ENCODE measurements around the gene FDXR. TPM values are rescaled to one million over a fixed set of nuclear protein-coding genes. Genes with fewer than 3 reads are reported as not detected.
"Not testable (repeated sequence)": the region's sequence is repeated elsewhere in the genome, so short reads cannot be mapped to it uniquely, and the experiment has no call there.

Gene FDXR, protein sequence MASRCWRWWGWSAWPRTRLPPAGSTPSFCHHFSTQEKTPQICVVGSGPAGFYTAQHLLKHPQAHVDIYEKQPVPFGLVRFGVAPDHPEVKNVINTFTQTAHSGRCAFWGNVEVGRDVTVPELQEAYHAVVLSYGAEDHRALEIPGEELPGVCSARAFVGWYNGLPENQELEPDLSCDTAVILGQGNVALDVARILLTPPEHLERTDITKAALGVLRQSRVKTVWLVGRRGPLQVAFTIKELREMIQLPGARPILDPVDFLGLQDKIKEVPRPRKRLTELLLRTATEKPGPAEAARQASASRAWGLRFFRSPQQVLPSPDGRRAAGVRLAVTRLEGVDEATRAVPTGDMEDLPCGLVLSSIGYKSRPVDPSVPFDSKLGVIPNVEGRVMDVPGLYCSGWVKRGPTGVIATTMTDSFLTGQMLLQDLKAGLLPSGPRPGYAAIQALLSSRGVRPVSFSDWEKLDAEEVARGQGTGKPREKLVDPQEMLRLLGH
- total RNA-seq, result 21.6 and 40.1 TPM in 2 replicates

DNA sequence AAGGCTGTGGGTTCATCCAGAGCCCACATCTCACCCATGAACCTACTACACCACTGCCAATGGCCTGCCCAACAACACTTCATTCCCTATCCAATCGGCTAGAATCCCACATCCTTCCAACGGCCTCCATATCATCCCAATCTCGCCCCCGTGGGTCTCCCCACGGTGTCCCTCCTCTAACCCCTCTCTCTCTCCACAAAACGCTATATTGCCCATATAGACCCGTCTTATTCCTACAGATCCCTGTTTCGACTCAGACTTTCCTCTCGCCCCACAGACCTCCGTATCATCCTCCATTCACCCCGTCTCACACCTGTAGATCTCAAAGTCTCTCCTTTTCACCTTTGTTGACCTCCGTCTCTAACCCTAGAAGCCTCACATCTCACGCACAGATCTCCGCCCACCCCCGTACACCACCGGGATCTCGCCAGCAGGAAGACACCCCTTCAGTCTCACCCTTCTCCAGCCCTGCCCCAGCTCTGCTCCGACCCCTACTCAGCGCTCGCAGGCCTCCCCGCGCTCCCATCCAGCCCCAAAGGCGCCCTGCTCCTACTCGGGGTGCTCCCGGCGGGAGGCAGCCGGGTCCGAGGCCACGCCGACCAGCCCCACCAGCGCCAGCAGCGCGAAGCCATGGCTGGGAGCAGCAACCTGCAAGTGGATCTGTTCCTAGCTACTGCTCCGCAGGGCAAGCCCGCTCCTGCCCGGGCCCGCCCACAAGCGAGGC is at the start of gene FDXR:
FDXR (minus strand) TSS at position 682 of the 724 bp plus-strand sequence; CDS start at position 632, 50 bp downstream.
- no peak for DNase-seq (ENCODE audit: low read depth in 2 of 2)

DNA sequence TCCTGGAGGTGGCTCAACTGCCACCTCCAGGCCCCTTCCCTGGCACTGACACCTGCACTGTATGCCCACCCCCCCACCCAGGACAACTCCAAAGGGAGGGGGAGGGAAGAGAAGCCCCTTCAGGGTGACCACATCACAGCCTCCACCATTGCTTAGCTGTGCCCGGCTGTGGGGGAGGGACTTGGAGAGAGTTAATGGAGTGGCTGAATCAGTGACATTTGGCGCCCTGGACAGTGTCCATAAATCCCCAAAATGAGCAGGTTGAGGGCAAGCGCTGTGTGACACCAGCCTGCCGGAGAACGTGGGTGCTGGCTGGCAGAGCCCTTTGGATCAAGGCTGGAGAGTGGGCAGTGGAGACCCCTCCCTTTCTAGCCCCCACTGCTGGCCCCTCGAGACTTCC is 49.4 kb upstream of the FDXR start:
- no peak for DNase-seq (ENCODE audit: low read depth in 2 of 2)

DNA sequence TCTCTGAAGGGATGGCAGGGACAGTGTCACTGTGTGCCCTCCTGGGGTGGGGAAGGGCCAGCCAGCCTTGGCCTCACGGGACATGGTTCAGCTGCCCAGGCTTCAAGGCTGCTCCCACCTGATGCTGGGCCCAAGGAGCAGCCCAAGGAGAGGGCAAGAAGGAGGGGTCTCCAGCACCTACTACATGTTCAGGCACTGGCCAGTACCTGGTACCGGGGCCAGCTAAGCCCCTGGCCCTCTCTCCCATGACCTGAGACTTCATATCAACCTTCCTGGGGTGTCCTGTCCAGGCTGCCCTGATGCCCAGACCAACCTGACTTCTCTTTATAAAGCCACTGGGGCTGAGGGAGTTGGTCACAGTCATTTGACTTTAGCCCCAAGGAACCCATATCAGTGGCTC is 49.0 kb upstream of the FDXR start:
- DNase-seq (ENCODE audit: low read depth in 2 of 2), result no peak

DNA sequence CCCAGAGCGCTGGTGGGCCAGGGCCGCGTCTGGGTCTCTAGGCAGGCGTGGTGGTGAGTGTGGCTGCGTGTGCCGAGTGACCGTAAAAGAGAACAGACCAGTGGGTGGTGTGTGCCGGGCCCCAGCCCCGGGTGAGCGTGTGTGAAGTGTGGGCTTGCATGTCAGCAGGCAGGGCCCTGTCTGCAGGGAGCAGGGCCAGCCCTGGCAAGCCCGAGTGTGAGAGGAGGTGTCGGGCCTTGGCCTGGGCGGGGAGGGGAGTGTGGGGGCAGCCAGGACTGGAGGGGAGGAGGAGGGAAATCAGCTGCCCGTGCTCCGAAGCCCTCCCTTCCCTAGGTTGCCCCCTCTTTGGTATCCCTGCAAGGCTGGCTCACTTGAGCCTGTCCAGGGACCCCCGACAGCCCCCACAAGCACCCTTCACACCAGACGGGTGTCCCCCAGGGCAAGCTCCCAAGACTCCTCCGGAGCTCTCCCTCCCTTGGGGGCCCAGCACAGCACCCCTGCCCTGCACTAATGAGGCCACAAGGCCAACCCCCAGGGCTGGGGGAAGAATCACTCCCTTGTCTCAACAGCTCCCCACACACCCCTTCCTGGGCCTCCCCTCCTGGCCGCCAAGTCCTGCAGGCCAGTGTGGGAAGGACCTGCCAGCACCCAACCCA is 48.4 kb upstream of the FDXR start:
- DNase-seq (ENCODE audit: low read depth in 2 of 2), result no peak

DNA sequence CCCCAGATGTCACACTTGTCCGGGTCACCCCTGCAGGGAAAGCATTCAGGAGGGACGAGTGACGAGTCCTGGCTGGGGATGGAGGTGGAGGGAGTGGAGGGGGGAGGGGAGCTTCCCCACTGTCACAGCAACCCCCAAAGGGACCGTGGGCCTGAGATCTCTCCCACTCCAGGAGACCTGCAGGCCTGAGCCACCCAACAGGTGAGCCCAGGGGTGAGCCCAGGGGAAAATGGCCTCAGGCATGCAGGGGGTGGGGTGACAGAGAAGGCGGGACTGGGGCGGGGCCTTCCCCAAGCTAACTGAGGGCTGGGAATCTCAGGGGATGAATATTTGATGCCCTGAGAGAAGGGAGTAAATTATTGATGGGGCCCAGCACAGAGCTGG is 47.8 kb upstream of the FDXR start:
- no peak for DNase-seq (ENCODE audit: low read depth in 2 of 2)

DNA sequence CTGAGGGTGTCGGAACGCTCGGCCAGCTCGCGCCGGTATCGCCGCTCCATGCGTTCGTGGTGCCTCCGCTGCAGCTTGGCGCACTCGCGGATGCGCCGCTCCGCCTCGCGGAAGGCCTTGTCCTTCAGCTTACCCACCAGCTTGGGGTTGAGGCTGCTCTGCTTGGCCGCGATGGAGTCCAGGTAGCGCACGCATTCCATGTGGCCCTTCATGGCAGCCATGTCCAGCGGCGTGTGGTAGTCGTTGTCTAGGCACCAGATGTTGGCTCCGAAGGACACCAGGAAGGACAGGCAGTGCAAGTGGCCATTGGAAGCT is 47.5 kb upstream of the FDXR start:
- DNase-seq (ENCODE audit: low read depth in 2 of 2), result no peak

DNA sequence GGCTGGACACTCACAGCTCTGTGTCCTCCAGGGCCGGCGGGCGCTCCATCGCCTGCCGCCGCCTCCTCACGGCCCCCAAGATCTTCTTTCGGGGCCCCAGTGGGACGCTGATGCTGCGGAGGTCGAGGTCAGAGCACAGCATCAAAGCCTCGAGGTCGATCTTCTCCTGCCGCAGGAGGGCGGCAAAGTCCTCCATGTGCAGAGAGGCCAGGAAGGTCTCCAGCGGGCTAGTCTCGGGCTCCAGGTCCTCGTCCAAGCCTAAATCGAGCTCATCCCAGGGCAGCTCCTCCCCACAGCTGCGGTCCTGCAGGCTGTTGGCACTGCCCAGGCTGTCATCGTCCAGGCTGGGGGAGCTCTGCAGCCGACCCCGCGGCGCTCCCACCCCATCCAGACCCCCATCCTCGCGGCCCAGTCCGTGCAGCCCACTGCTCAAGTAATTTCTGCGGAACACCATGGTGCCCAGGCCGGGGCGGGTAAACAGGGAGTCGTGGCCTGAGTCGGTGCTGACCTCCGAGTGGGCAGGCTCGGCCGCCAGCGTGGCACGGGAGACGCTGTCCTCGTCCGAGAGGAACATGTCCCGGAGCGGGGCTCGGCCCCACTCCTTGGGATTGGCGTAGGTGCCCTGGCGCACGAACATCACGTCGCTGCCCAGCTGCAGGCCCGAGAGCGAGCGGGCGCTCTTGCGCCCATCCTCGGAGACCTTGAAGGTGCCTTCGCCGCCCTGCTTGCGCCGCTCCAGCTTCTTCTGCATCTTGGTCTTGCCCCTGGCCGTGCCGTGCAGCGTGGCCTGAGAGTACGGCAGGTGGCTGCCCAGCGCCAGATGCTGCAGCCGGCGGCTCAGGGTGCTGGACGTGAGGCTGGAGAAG is 46.9 kb upstream of the FDXR start:
- no peak for DNase-seq (ENCODE audit: low read depth in 2 of 2)

DNA sequence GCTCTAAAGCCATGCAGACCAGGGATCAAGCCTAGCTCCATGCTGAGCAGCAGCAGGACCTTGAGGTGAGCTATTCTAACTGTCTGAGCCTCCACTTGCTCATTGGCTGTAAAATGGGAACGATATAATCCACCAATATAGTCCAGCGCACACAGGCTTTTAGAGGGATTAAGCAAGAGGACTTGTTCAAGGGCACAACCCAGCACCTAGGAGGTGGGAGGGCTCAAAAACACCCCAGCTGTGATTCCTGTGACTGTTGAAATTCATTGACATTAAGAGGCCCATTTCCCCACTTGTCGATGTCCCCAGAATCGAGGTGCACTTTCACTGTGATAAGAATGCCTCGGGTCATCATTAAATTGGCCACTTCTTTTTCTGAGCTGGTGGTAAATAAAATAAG is 46.1 kb upstream of the FDXR start:
- DNase-seq (ENCODE audit: low read depth in 2 of 2), result no peak

DNA sequence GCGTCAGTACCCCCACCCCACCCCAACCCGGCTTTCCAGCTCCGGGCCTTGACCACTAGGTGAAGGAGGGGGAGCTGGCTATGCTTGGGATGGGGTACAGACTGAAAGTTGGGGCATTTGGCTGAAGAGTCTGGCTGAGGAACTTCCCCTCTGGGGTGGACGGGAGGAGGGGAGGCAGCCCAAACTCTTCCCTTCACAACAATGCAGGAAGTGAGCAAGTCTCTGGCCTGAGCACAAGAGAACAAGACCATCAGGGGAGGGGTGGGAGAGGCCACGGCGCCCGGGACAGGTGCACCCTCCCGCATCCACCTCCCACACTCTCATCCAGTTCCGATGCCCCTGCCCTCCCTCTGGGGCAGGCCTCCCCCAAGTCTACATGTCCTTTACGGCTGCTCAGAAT is 44.6 kb upstream of the FDXR start:
- no peak for DNase-seq (ENCODE audit: low read depth in 2 of 2)

DNA sequence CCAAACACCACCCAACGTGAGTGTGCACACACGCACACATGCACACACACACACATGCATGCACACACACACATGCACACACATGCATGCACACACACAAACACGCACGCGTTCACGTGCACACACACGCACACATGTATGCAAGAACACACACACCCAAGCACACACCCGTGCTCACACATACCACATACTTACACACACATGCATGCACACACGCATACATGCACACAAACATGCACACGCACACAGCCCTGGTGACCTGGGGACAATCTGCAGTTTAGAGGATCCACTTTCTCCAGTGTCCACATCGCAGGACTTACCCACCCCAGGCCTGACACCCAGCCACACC is 44.0 kb upstream of the FDXR start:
- DNase-seq (ENCODE audit: low read depth in 2 of 2), result no peak

DNA sequence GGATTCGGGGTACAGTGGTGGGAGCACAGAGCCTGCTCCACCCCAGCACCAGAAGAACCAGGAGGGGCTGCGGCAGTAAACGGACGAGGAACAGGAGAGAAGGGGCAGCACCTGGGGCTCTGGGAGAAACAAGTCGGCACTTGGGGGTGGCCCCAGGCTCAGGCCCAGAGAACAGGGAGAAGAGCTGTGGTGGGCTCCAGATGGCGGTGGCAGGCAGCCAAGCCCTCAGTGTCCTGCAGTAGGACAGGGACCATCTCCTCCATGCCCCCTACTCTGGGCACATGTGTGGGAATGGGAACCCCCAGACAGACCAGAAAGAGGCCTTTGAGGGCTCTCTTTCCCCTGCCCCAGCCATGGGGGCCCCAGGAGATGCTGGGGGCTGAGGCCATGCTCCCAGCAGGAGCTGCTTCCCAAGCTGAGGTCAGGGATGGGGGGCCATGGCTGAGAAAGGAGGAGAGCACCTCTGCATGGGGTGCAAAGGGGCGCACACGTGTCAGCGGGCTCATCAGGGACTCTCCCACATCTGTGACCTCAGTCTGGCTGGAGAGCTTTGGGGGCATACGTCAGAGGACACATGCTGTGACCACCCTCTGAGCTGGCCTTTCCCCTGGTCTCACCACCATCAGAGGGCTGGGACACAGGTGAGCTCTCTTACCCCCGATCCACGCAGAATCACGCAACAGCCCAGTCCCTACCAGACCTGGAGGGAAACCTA is 43.5 kb upstream of the FDXR start:
- no peak for DNase-seq (ENCODE audit: low read depth in 2 of 2)

DNA sequence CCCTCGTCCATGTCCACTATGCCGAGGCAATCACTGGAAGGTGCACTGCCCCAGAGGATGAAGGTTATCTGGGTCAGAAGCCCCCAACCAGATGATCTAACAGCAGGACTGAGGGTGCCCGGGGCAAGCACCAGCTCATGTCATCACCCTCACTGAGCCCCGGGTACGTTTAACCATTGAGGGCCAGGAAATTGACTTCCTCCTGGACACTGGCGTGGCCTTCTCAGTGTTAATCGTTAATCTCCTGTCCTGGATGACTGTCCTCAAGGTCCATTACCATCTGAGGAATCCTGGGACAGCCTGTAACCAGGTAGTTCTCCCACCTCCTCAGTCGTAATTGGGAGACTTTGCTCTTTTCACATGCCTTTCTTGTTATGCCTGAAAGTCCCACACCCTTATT is 38.6 kb upstream of the FDXR start:
- DNase-seq (ENCODE audit: low read depth in 2 of 2), result not testable (repeated sequence)

DNA sequence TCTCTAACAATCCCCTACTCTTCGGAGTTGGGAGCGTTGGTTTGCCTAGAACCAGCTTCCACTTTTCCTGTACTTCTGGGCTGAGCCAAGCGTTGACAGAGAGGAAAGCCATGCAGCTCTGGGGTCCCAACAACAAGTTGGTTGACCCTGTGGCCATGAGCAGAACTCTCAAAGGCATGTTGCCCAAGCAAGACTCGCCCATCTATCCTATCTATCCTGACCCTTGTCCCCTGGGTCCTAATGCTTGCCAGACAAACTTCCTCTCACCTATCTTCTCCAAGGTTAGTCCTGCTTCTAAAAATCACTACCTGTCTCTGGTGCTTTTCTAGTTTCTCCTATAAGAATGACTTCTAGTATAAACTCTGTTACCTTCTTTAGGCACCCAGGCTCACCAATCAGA is 36.3 kb upstream of the FDXR start:
- DNase-seq (ENCODE audit: low read depth in 2 of 2), result not testable (repeated sequence)

DNA sequence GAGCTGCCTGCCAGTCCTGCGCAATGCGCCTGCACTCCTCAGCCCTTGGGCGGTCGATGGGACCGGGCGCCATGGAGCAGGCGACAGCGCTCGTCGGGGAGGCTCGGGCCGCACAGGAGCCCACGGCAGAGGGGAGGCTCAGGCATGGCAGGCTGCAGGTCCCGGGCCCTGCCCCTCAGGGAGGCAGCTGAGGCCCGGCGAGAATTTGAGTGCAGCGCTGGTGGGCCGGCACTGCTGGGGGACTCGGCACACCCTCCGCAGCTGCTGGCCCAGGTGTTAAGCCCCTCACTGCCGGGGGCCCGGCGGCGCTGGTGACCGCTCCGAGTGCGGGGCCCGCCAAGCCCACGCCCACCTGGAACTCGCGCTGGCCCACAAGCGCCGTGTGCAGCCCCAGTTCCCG is 34.2 kb upstream of the FDXR start:
- no peak for DNase-seq (ENCODE audit: low read depth in 2 of 2)

DNA sequence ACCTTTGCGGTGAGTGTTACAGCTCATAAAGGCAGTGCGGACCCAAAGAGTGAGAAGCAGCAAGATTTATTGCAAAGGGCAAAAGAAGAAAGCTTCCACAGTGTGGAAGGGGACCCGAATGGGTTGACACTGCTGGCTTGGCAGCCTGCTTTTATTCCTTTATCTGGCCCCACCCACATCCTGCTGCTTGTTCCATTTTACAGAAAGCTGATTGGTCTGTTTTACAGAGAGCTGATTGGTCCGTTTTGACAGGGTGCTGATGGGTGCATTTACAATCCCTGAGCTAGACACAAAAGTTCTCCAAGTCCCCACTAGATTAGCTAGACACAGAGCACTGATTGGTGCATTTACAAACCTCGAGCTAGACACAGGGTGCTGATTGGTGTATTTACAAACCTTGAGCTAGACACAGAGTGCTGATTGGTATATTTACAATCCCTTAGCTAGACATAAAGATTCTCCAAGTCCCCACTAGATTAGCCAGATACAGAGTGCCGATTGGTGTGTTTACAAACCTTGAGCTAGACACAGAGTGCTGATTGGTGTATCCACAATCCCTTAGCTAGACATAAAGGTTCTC is 33.5 kb upstream of the FDXR start:
- not testable (repeated sequence) for DNase-seq (ENCODE audit: low read depth in 2 of 2)

DNA sequence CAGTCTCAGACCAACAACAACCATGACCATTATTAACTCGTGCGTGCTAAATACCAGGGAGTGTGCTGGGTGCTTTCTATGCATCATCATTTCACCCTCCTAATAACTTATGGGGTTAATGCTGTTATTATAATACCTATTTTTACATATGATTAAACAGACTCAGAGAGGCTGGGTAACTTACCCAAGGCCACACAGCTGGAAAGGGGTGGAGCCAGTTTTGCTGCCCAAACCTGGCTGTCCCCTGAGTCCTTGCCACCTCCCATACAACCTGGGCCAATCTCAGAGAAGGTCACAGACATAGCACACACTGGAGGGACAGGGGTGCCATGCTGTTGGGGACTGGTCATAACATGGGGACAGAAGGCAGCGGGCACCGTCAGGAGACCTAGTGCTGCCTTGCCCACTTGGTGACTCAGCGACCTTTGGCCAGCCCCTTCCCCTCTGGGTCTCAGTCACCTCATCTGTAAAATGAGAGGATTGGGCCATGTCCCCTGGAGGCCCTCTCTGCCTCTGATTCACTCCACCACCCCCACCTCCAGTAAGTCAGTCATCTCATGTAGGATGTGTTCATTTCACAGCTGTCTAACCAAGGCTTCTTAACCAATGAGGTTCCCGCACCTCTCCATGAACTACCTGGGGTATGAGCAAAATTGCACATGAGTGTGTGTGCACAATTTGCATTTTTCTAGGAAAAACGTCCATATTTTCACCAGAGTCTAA is 32.1 kb upstream of the FDXR start:
- no peak for DNase-seq (ENCODE audit: low read depth in 2 of 2)

DNA sequence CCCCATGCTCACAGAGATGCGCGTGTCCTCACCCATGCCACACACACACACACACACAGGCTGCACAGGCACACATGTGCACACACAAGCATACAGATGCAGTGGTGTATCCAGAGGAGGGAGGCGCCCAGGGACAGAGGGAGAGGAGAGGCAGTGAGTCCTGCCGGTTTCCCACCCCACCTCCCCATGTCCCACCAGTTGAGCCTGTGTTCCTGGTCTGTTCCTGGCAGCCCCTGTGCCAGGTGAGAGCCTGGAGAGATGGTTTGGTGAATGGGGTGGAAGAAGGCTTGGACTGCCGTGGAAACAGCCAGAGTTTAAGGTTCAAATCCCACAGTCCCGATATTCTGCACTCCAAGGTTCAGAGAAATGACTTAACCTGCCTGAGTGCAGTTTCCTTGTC is 30.9 kb upstream of the FDXR start:
- DNase-seq (ENCODE audit: low read depth in 2 of 2), result no peak

DNA sequence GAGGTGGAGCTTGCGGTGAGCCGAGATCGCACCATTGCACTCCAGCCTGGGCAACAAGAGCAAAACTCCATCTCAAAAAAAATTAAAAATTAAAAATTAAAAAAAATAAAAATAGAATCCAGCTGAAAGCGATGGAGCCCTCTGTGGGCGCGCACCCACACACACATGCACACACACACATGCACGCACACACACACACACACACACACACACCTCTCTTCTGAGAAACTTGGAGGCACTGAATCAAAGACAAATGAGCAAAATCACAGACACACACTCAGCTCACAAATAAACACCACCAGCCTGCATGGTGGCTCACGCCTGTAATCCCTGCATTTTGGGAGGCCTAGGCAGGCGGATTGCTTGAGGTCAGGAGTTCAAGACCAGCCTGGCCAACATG is 30.2 kb upstream of the FDXR start:
- no peak for DNase-seq (ENCODE audit: low read depth in 2 of 2)

DNA sequence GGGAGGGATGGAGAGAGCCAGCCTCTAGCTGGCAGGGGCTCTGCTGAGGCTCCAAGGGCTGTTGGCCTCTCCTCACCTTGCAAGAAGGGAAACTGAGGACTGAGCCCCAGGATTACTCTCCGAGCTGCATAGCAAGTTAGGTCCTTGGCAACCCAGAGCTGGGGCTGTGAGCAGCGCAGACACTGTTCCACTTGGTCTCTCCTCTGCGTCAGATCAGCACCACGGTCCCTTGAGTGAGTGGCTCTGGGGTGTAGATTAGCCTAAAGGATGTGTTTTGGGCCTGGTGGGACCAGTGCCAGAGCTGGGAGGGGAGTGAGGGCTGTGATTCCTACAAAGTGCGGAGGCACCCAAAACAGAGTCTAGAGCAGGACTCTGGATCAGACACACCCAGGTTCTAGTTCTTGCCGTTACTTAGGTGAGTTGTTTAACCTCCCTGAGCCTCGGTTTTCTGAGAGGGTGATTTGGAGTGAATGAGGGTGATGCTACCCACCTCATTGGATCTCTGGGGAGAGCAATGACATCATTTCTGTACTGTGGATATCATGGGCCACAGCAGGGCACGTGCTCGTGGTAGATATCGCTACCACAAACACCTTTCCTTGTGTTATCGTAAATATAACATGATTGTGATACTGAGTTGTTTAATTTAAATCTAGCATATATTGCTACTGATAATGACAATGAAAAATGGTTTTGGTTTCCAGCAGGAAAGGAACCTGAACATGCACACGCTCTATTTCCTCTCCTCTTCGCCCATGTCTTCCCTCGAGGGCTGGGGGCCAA is 28.8 kb upstream of the FDXR start:
- DNase-seq (ENCODE audit: low read depth in 2 of 2), result no peak
